ENCODE results near the gene MGRN1. TPM values are rescaled to one million over a fixed set of nuclear protein-coding genes. Genes with fewer than 3 reads are reported as not detected.

The MGRN1 gene
- total RNA-seq, 2 donors from 2014 or later: 66.9 to 71.4 TPM

GRCh38 chr16:4641895-4642294 is 17.3 kb downstream of the MGRN1 start:
- Mint-ChIP-seq H3K27me3 (ENCODE audit: insufficient read depth) (no peaks in the 10 kb centered on the region), H3K36me3 (ENCODE audit: low read depth) (peaks cover 4% of the 10 kb centered on the region), H3K4me3 (no peak overlapping the region), H3K9me3 (no peaks in the 10 kb centered on the region), H3K4me1 (no peaks in the 10 kb centered on the region), H3K27ac (no peak overlapping the region)
- Histone ChIP-seq H3K4me3 (ENCODE audit: low read length) (no peak overlapping the region), H3K27ac (ENCODE audit: low read depth, low read length) (no peak overlapping the region), H3K9ac (ENCODE audit: extremely low read depth, low read length, poor library complexity, severe bottlenecking) (no peak overlapping the region), H3K27me3 (ENCODE audit: control insufficient read depth, insufficient read depth, low read length, poor library complexity, severe bottlenecking) (no peaks in the 10 kb centered on the region), H3K4me1 (ENCODE audit: control insufficient read depth, insufficient read depth, low read length) (no peaks in the 10 kb centered on the region), H3K36me3 (ENCODE audit: control insufficient read depth, insufficient read depth, low read length) (peaks cover 18% of the 10 kb centered on the region), H3K9me3 (ENCODE audit: control insufficient read depth, low read length) (no peaks in the 10 kb centered on the region)
- TF ChIP-seq CTCF (conservative IDR thresholded peaks at IDR 0.05): no peak
- DNase-seq: no peak
- 94 to 96% methylated on average over 11 to 14 of the region's 14 CpGs for WGBS, 2 experiments (ENCODE audit: insufficient coverage in 1 of 2, insufficient read length in 1 of 2)

GRCh38 chr16:4646773-4647643 is 22.4 kb downstream of the MGRN1 start:
- H3K27ac ChIP-seq (ENCODE audit: low read depth, low read length): no peak overlapping the region
- peaks cover 12% of the 10 kb centered on the region for H3K36me3 ChIP-seq (ENCODE audit: control insufficient read depth, insufficient read depth, low read length)
- no peaks in the 10 kb centered on the region for H3K27me3 ChIP-seq (ENCODE audit: control insufficient read depth, insufficient read depth, low read length, poor library complexity, severe bottlenecking)
- H3K9ac ChIP-seq (ENCODE audit: extremely low read depth, low read length, poor library complexity, severe bottlenecking): no peak overlapping the region
- no peak for DNase-seq
- no peak overlapping the region for H3K4me3 Mint-ChIP-seq
- no peaks in the 10 kb centered on the region for H3K4me1 Mint-ChIP-seq
- H3K9me3 ChIP-seq (ENCODE audit: control insufficient read depth, low read length): no peaks in the 10 kb centered on the region
- H3K27me3 Mint-ChIP-seq (ENCODE audit: insufficient read depth): no peaks in the 10 kb centered on the region
- H3K9me3 Mint-ChIP-seq: no peaks in the 10 kb centered on the region
- no peak overlapping the region for H3K4me3 ChIP-seq (ENCODE audit: low read length)
- no peak overlapping the region for H3K27ac Mint-ChIP-seq
- WGBS, 2 experiments (ENCODE audit: insufficient coverage in 1 of 2, insufficient read length in 1 of 2): 95 to 96% methylated on average over 12 to 22 of the region's 22 CpGs
- H3K36me3 Mint-ChIP-seq (ENCODE audit: low read depth): peaks cover 29% of the 10 kb centered on the region
- TF ChIP-seq CTCF (conservative IDR thresholded peaks at IDR 0.05): no peak
- no peaks in the 10 kb centered on the region for H3K4me1 ChIP-seq (ENCODE audit: control insufficient read depth, insufficient read depth, low read length)

GRCh38 chr16:4647644-4647980 is 23.0 kb downstream of the MGRN1 start:
- no peak for TF ChIP-seq CTCF (conservative IDR thresholded peaks at IDR 0.05)
- peaks cover 29% of the 10 kb centered on the region for H3K36me3 Mint-ChIP-seq (ENCODE audit: low read depth)
- no peaks in the 10 kb centered on the region for H3K4me1 ChIP-seq (ENCODE audit: control insufficient read depth, insufficient read depth, low read length)
- H3K27ac Mint-ChIP-seq: no peak overlapping the region
- H3K4me3 ChIP-seq (ENCODE audit: low read length): no peak overlapping the region
- H3K27me3 Mint-ChIP-seq (ENCODE audit: insufficient read depth): no peaks in the 10 kb centered on the region
- no peak overlapping the region for H3K4me3 Mint-ChIP-seq
- H3K9me3 ChIP-seq (ENCODE audit: control insufficient read depth, low read length): no peaks in the 10 kb centered on the region
- H3K9me3 Mint-ChIP-seq: no peaks in the 10 kb centered on the region
- no peak for DNase-seq
- H3K27me3 ChIP-seq (ENCODE audit: control insufficient read depth, insufficient read depth, low read length, poor library complexity, severe bottlenecking): no peaks in the 10 kb centered on the region
- no peaks in the 10 kb centered on the region for H3K4me1 Mint-ChIP-seq
- 97% methylated on average over 6 to 8 of the region's 8 CpGs for WGBS, 2 experiments (ENCODE audit: insufficient coverage in 1 of 2, insufficient read length in 1 of 2)
- H3K36me3 ChIP-seq (ENCODE audit: control insufficient read depth, insufficient read depth, low read length): peaks cover 12% of the 10 kb centered on the region
- H3K9ac ChIP-seq (ENCODE audit: extremely low read depth, low read length, poor library complexity, severe bottlenecking): no peak overlapping the region
- H3K27ac ChIP-seq (ENCODE audit: low read depth, low read length): no peak overlapping the region
